H1 (cell line): Measurements from ENCODE around the gene ZNF532. TPM values are rescaled to one million over a fixed set of nuclear protein-coding genes. Genes with fewer than 3 reads are reported as not detected.

ENCODE experiments used
- CTCF ChIA-PET: fragments of 300-600 bp; sonication (Branson Sonifier 250); formaldehyde crosslinking; loops from one replicate; lab custom pipeline; 2021; ENCODE audit not compliant: partially characterized antibody; lab: Charles Lee
- POLR2A ChIA-PET: fragments of 300-600 bp; sonication (Branson Sonifier 250); formaldehyde crosslinking; loops from one replicate; lab custom pipeline; 2021; ENCODE audit warnings: inconsistent platforms; ENCODE audit not compliant: partially characterized antibody; lab: Charles Lee
- DNase-seq, 2 experiments: peaks; one replicate each; pipeline versions ENCODE4 v3.0.0 to v3.0.0-alpha.2; 2010 to 2022; ENCODE audit warnings: low spot score in 2 of 2, low read depth in 1 of 2, mixed read lengths in 1 of 2
- FAIRE-seq: peaks from 2 replicates; lab custom pipeline; 2011; peaks lifted over from hg19 to GRCh38; lab: Jason Lieb, UNC
- H2AFZ ChIP-seq: 2 replicates; pipeline ENCODE4 v1.8.1; 2012; ENCODE audit warnings: low read length, inconsistent platforms
- H2AK5ac ChIP-seq: 2 replicates; pipeline ENCODE4 v1.6.1; 2013; ENCODE audit warnings: low read depth, low read length
- H2BK120ac ChIP-seq: replicated peaks from 2 replicates; pipeline ENCODE3; 2013; ENCODE audit warnings: low read depth, low read length, inconsistent platforms
- H2BK12ac ChIP-seq: 2 replicates; pipeline ENCODE4 v1.6.1; 2013; ENCODE audit warnings: low read depth, low read length
- H2BK15ac ChIP-seq: 2 replicates; pipeline ENCODE4 v1.6.1; 2013; ENCODE audit warnings: low read length
- H2BK20ac ChIP-seq: 2 replicates; pipeline ENCODE4 v1.6.1; 2013; ENCODE audit warnings: low read length
- H2BK5ac ChIP-seq: 2 replicates; pipeline ENCODE4 v1.6.1; 2013; ENCODE audit warnings: low read depth, low read length
- H3K14ac ChIP-seq: 2 replicates; pipeline ENCODE4 v1.6.1; 2013; ENCODE audit warnings: inconsistent platforms; ENCODE audit not compliant: insufficient read length
- H3K18ac ChIP-seq: 2 replicates; pipeline ENCODE4 v1.6.1; 2013; ENCODE audit warnings: low read length; ENCODE audit errors: extremely low read depth
- H3K23ac ChIP-seq: 2 replicates; pipeline ENCODE4 v1.6.1; 2013; ENCODE audit warnings: inconsistent platforms; ENCODE audit not compliant: insufficient read length
- H3K23me2 ChIP-seq: 2 replicates; pipeline ENCODE4 v1.6.1; 2013; ENCODE audit warnings: low read depth, low read length
- H3K27ac ChIP-seq: 2 replicates; pipeline ENCODE4 v1.6.1; 2011; ENCODE audit warnings: low read depth, low read length, inconsistent platforms
- H3K27me3 ChIP-seq, 4 experiments: replicated peaks in 1 of 4; 1 replicate in 1 of 4; 2 replicates in 3 of 4; pipeline versions ENCODE4 v1.6.1 to v1.8.1; 2011 to 2013; ENCODE audit warnings: low read length in 3 of 4, mild to moderate bottlenecking in 3 of 4, inconsistent platforms in 2 of 4, mixed read lengths in 2 of 4, moderate library complexity in 1 of 4; ENCODE audit not compliant: control insufficient read depth in 3 of 4, insufficient read depth in 3 of 4; ENCODE audit errors: extremely low read depth in 1 of 4
- H3K36me3 ChIP-seq, 4 experiments: 2 replicates each; pipeline versions ENCODE4 v1.6.1 to v1.8.1; 2011 to 2013; ENCODE audit warnings: mild to moderate bottlenecking in 4 of 4, low read length in 3 of 4, moderate library complexity in 2 of 4, control low read depth in 1 of 4, inconsistent platforms in 1 of 4; ENCODE audit not compliant: insufficient read depth in 4 of 4, control insufficient read depth in 2 of 4
- H3K4ac ChIP-seq: replicated peaks from 2 replicates; pipeline ENCODE3; 2013; ENCODE audit warnings: low read length, low read depth, mixed read lengths, inconsistent platforms; ENCODE audit not compliant: insufficient read length
- H3K4me1 ChIP-seq, 4 experiments: replicated peaks in 1 of 4; 1 replicate in 1 of 4; 2 replicates in 3 of 4; pipeline versions ENCODE4 v1.6.1 to v1.8.1; 2011 to 2013; ENCODE audit warnings: low read length in 3 of 4, inconsistent platforms in 2 of 4, mixed read lengths in 1 of 4; ENCODE audit not compliant: insufficient read depth in 4 of 4, control insufficient read depth in 3 of 4
- H3K4me2 ChIP-seq, 2 experiments: 2 replicates each; pipeline versions ENCODE4 v1.6.1 to v1.8.1; 2011 to 2013; ENCODE audit warnings: low read depth in 2 of 2, low read length in 2 of 2, control low read depth in 1 of 2, inconsistent platforms in 1 of 2, mild to moderate bottlenecking in 1 of 2; ENCODE audit not compliant: insufficient read depth in 1 of 2
- H3K4me3 ChIP-seq, 4 experiments: fragments of 200-600, 300-600 bp in 1 of 4; sonication (generic), shearing (Covaris generic), sonication (Bioruptor Twin) in 1 of 4; 2 replicates each; pipeline versions ENCODE4 v1.5.1 to v1.8.1; 2011 to 2016; ENCODE audit warnings: low read length in 4 of 4, low read depth in 3 of 4, control low read depth in 2 of 4, inconsistent platforms in 2 of 4, mild to moderate bottlenecking in 2 of 4, mixed read lengths in 1 of 4, moderate library complexity in 1 of 4; ENCODE audit not compliant: insufficient read depth in 2 of 4; ENCODE audit errors: extremely low read depth in 1 of 4
- H3K56ac ChIP-seq: replicated peaks from 2 replicates; pipeline ENCODE3; 2013; ENCODE audit warnings: low read depth, mild to moderate bottlenecking, mixed read lengths, low read length, inconsistent platforms; ENCODE audit not compliant: insufficient read length
- H3K79me1 ChIP-seq: 2 replicates; pipeline ENCODE4 v1.6.1; 2013; ENCODE audit warnings: low read depth, low read length, control low read depth
- H3K79me2 ChIP-seq, 2 experiments: 2 replicates each; pipeline versions ENCODE4 v1.6.1 to v1.8.1; 2012 to 2013; ENCODE audit warnings: low read length in 2 of 2, mild to moderate bottlenecking in 2 of 2, inconsistent platforms in 1 of 2; ENCODE audit not compliant: insufficient read depth in 2 of 2, control insufficient read depth in 1 of 2
- H3K9ac ChIP-seq, 4 experiments: replicated peaks in 1 of 4; 1 replicate in 1 of 4; 2 replicates in 3 of 4; pipeline versions ENCODE4 v1.6.1 to v1.8.1; 2011 to 2013; ENCODE audit warnings: low read depth in 3 of 4, low read length in 3 of 4, control low read depth in 2 of 4, mild to moderate bottlenecking in 2 of 4, moderate library complexity in 2 of 4, inconsistent platforms in 1 of 4; ENCODE audit errors: extremely low read depth in 1 of 4
- H3K9me3 ChIP-seq, 2 experiments: 2 replicates each; pipeline versions ENCODE4 v1.6.1 to v1.8.1; 2012 to 2013; ENCODE audit warnings: mild to moderate bottlenecking in 2 of 2, moderate library complexity in 2 of 2, control low read depth in 1 of 2, inconsistent platforms in 1 of 2, low read depth in 1 of 2, low read length in 1 of 2, mixed read lengths in 1 of 2; ENCODE audit not compliant: insufficient read depth in 2 of 2
- H4K20me1 ChIP-seq, 2 experiments: replicated peaks in 1 of 2; 2 replicates each; pipeline versions ENCODE3 to v1.8.1; 2011 to 2013; ENCODE audit warnings: inconsistent platforms in 2 of 2, low read length in 2 of 2, mild to moderate bottlenecking in 1 of 2; ENCODE audit not compliant: insufficient read depth in 2 of 2, control insufficient read depth in 1 of 2
- H4K5ac ChIP-seq: 2 replicates; pipeline ENCODE4 v1.6.1; 2013; ENCODE audit warnings: low read length, low read depth, mixed read lengths, inconsistent platforms; ENCODE audit not compliant: insufficient read length
- H4K8ac ChIP-seq: 2 replicates; pipeline ENCODE4 v1.8.0; 2013; ENCODE audit warnings: mild to moderate bottlenecking, moderate library complexity, low read length, inconsistent platforms; ENCODE audit not compliant: insufficient read depth; ENCODE audit errors: extremely low read depth
- H4K91ac ChIP-seq: replicated peaks from 2 replicates; pipeline ENCODE3; 2013; ENCODE audit warnings: low read length, mixed read lengths, inconsistent platforms; ENCODE audit not compliant: insufficient read length
- ATF3 ChIP-seq: IDR thresholded peaks from 2 replicates; pipeline ENCODE4 v1.6.1; 2011; ENCODE audit warnings: low read depth, mild to moderate bottlenecking, low read length; ENCODE audit not compliant: insufficient read depth
- CBX5 ChIP-seq: fragments of 300-800, 300-1000 bp; sonication (generic); IDR thresholded peaks from 2 replicates; pipeline ENCODE4 v1.7.1; 2016; ENCODE audit warnings: antibody characterized with exemption, low read length, low read depth
- EGR1 ChIP-seq: IDR thresholded peaks from 2 replicates; pipeline ENCODE4 v1.6.1; 2011; ENCODE audit warnings: low read depth, low read length, borderline replicate concordance
- WGBS, 2 experiments: shearing (Covaris generic) in 1 of 2; methylation state at CpG; one replicate each; pipeline versions ENCODE4 v1.1.6 to v1.1.7; 2013 to 2015; ENCODE audit warnings: low lambda C conversion rate in 2 of 2, mixed read lengths in 2 of 2, inconsistent platforms in 1 of 2, low coverage in 1 of 2, missing lambda C conversion rate in 1 of 2; ENCODE audit not compliant: insufficient replicate concordance in 2 of 2, insufficient coverage in 1 of 2, insufficient read length in 1 of 2; ENCODE audit errors: extremely low coverage in 1 of 2, missing lambda C conversion rate in 1 of 2; 5-methylcytosine and 5-hydroxymethylcytosine counted together
- polyA plus RNA-seq, 7 experiments: library from polyadenylated mRNA; depleted of rRNA in 3 of 7; stranded (reverse) in 5 of 7; unstranded in 2 of 7; fragments of >200 nt in 5 of 7; fragments of 200-250 nt in 2 of 7; gene quantifications; 1 replicate in 5 of 7; 2 replicates in 1 of 7; 4 replicates in 1 of 7; pipeline versions ENCODE4 v1.2.1 to v1.2.3, GENCODE V29; 2011 to 2013; ENCODE audit warnings: missing spikeins in 2 of 7, mixed read lengths in 2 of 7
- total RNA-seq: library from RNA; stranded (reverse); fragmentation: NEBNext Ultra II Directional; extraction: Animal tissue kit (Norgen Biotek cat#: 25700); gene quantifications from 2 replicates; pipeline ENCODE4 v1.2.1, GENCODE V29; 2021

Gene ZNF532
- total and polyA plus RNA-seq, 2 of the 8 experiments (the other 6 are each of a cell fraction or from before 2014, with no cell fraction given), result 143 to 240 TPM

GRCh38 chr18:58838946-58839345 lies 25.7 kb upstream of the ZNF532 start:
- Histone ChIP-seq H3K9ac (no peak overlapping the region), H3K4me1 (peaks cover 0 to 7% (median 2%) of the 10 kb centered on the region in 4 experiments; a peak in 3 of 7 replicates), H3K18ac (no peak overlapping the region), H2AFZ (no peak overlapping the region), H2BK120ac (no peak overlapping the region), H4K20me1 (no peaks in the 10 kb centered on the region), H2BK12ac (peak overlapping the region; percentile 55; the same call in 1 of the 2 replicates), H3K27ac (no peak overlapping the region), H3K36me3 (no peaks in the 10 kb centered on the region), H3K4me3 (no peak overlapping the region), H3K14ac (no peak overlapping the region), H3K56ac (no peak overlapping the region), H3K4me2 (no peak overlapping the region), H3K79me2 (no peaks in the 10 kb centered on the region), H3K27me3 (no peaks in the 10 kb centered on the region; a peak in 1 of 7 replicates), H2BK20ac (peak overlapping the region; percentile 64; the same call in 1 of the 2 replicates), H3K9me3 (no peaks in the 10 kb centered on the region), H2AK5ac (no peak overlapping the region), H2BK5ac (no peak overlapping the region), H3K23ac (no peak overlapping the region), H3K4ac (no peak overlapping the region), H4K91ac (peak overlapping the region; percentile 77), H3K23me2 (no peaks in the 10 kb centered on the region), H3K79me1 (no peaks in the 10 kb centered on the region), H2BK15ac (no peak overlapping the region), H4K8ac (no peak overlapping the region), H4K5ac (no peak overlapping the region)
- DNase-seq (no peak), FAIRE-seq (no peak)
- 93% methylated on average over 5 of the region's 6 CpGs; no CpG with 5 or more reads in 1 of the 2 experiments for WGBS, 2 experiments
- ChIA-PET POLR2A (interaction anchor here (1.2 to 3.1 kb wide), 6 partner anchors 8 to 57 kb away, joined by 3 to 22 read pairs (median 8); partner anchors contain the start of gene ZNF532), CTCF (interaction anchor here (1.1 to 2.4 kb wide), 2 partner anchors 10 to 18 kb away, joined by 4 to 6 read pairs; no protein-coding TSS in a partner anchor)
- TF ChIP-seq EGR1 (no peak), ATF3 (no peak), CBX5 (no peak)
